K562 (cell line): ENCODE data around the gene PCED1B.

Source experiments
- BRCA1 ChIP-seq, 2 experiments: fragments of 450-650 bp in 1 of 2; sonication (generic) in 1 of 2; formaldehyde crosslinking in 1 of 2; IDR thresholded peaks; 2 replicates each; pipeline versions ENCODE4 v1.5.0 to v1.6.1; 2017 to 2020; ENCODE audit warnings: mild to moderate bottlenecking in 1 of 2, missing genetic modification reagents in 1 of 2
- E2F6 ChIP-seq, 2 experiments: IDR thresholded peaks; 2 replicates each; pipeline ENCODE4 v1.6.1; 2011; ENCODE audit warnings: borderline replicate concordance in 1 of 2, control low read depth in 1 of 2, low read depth in 1 of 2, low read length in 1 of 2, mild to moderate bottlenecking in 1 of 2, mixed read lengths in 1 of 2, moderate library complexity in 1 of 2; ENCODE audit not compliant: insufficient read depth in 1 of 2, insufficient read length in 1 of 2, poor library complexity in 1 of 2, severe bottlenecking in 1 of 2; ENCODE audit errors: extremely low read depth in 1 of 2
- ETS1 ChIP-seq: conservative IDR thresholded peaks from 2 replicates; pipeline ENCODE4 v1.6.1; 2011; ENCODE audit warnings: low read depth, mild to moderate bottlenecking, low read length; ENCODE audit not compliant: control insufficient read depth
- HMBOX1 ChIP-seq: sonication (generic); IDR thresholded peaks from 2 replicates; pipeline ENCODE4 v1.6.1; 2016
- NFE2 ChIP-seq: IDR thresholded peaks from 2 replicates; pipeline ENCODE4 v1.6.1; 2014; ENCODE audit warnings: antibody characterized with exemption, low read depth
- RCOR1 ChIP-seq, 2 experiments: IDR thresholded peaks; 2 replicates each; pipeline ENCODE4 v1.6.1; 2012; ENCODE audit warnings: low read depth in 2 of 2, low read length in 2 of 2, borderline replicate concordance in 1 of 2, improper control_type of control experiment in 1 of 2
- TSC22D4 ChIP-seq: fragments of 450-650 bp; IDR thresholded peaks from 2 replicates; pipeline ENCODE4 v1.6.1; 2016; ENCODE audit warnings: missing genetic modification characterization, missing biosample characterization, control low read depth

- no peak for TF ChIP-seq ETS1
- no peak for TF ChIP-seq TSC22D4 (tag)
- no peak for TF ChIP-seq BRCA1 (IDR thresholded peaks at IDR 0.05)
- no peak for TF ChIP-seq BRCA1 (CRISPR knock-in tag; IDR thresholded peaks at IDR 0.05)
- TF ChIP-seq NFE2 = no peak
- TF ChIP-seq RCOR1 (IDR thresholded peaks at IDR 0.05; ENCODE audit: borderline replicate concordance in 1 of 2, low read depth in 2 of 2, low read length in 2 of 2) = no peak
- TF ChIP-seq E2F6 (IDR thresholded peaks at IDR 0.05; ENCODE audit: borderline replicate concordance in 1 of 2, extremely low read depth in 1 of 2, insufficient read depth in 1 of 2, insufficient read length in 1 of 2, low read depth in 1 of 2, low read length in 1 of 2, poor library complexity in 1 of 2, severe bottlenecking in 1 of 2) = no peak
- TF ChIP-seq HMBOX1 = no peak
Observed at GRCh38 chr12:47271800-47272239, 192.4 kb downstream of the PCED1B start.
